Endothelial cell of umbilical vein (primary cell): ENCODE measurements around the gene GSDMA. TPM values are rescaled to one million over a fixed set of nuclear protein-coding genes. Genes with fewer than 3 reads are reported as not detected.
A peak's percentile ranks its signal among the peaks of the same experiment; 100 is the strongest.

Experiments used
- BruUV-seq: library from RNA; stranded (reverse); fragments of 400-500 nt; replicated peaks from 2 replicates; lab custom pipeline; 2021; lab: Mats Ljungman, UMichigan
- CTCF ChIA-PET: fragments of 300-600, 350-600 bp; sonication (Branson Sonifier 250); formaldehyde crosslinking; loops from one replicate; lab custom pipeline; 2021; ENCODE audit warnings: antibody characterized with exemption, inconsistent platforms; lab: Charles Lee
- POLR2A ChIA-PET: fragments of 300-600, 350-600 bp; sonication (Branson Sonifier 250); formaldehyde crosslinking; loops from one replicate; lab custom pipeline; 2021; ENCODE audit warnings: antibody characterized with exemption, inconsistent platforms; lab: Charles Lee
- DNase-seq: peaks from one replicate; pipeline ENCODE4 v3.0.0-alpha.2; 2011; ENCODE audit warnings: low read depth, low spot score
- FAIRE-seq: peaks from 2 replicates; lab custom pipeline; 2011; peaks lifted over from hg19 to GRCh38; lab: Jason Lieb, UNC
- H2AFZ ChIP-seq: 2 replicates; pipeline ENCODE4 v1.6.0; 2012; ENCODE audit warnings: low read depth, low read length, control low read depth, inconsistent platforms
- H3K27ac ChIP-seq: 2 replicates; pipeline ENCODE4 v1.5.1; 2011; ENCODE audit warnings: low read depth, mild to moderate bottlenecking, control low read depth, low read length, moderate library complexity; ENCODE audit not compliant: insufficient read depth
- H3K27me3 ChIP-seq, 2 experiments: 2 replicates each; pipeline versions ENCODE4 v1.6.0 to v1.6.1; 2011; ENCODE audit warnings: low read length in 2 of 2, mixed read lengths in 1 of 2; ENCODE audit not compliant: control insufficient read depth in 2 of 2, insufficient read depth in 2 of 2
- H3K36me3 ChIP-seq, 2 experiments: 2 replicates in 1 of 2; 3 replicates in 1 of 2; pipeline ENCODE4 v1.5.1; 2011; ENCODE audit warnings: low read length in 2 of 2, mild to moderate bottlenecking in 1 of 2, moderate library complexity in 1 of 2; ENCODE audit not compliant: control insufficient read depth in 2 of 2, insufficient read depth in 2 of 2; ENCODE audit errors: extremely low read depth in 1 of 2
- H3K4me1 ChIP-seq: 3 replicates; pipeline ENCODE4 v1.5.1; 2011; ENCODE audit warnings: mild to moderate bottlenecking, low read length; ENCODE audit not compliant: control insufficient read depth, insufficient read depth; ENCODE audit errors: extremely low read depth
- H3K4me2 ChIP-seq: 2 replicates; pipeline ENCODE4 v1.6.1; 2011; ENCODE audit warnings: low read length, control low read depth, mixed read lengths; ENCODE audit not compliant: insufficient read depth
- H3K4me3 ChIP-seq, 3 experiments: fragments of 200-600 bp in 1 of 3; sonication (generic), shearing (Covaris generic) in 1 of 3; replicated peaks in 1 of 3; 2 replicates each; pipeline ENCODE4 v1.5.1; 2011 to 2016; ENCODE audit warnings: control low read depth in 3 of 3, low read length in 3 of 3, mild to moderate bottlenecking in 2 of 3, inconsistent platforms in 1 of 3, low read depth in 1 of 3, moderate library complexity in 1 of 3; ENCODE audit not compliant: insufficient read depth in 1 of 3
- H3K79me2 ChIP-seq: 2 replicates; pipeline ENCODE4 v1.6.0; 2012; ENCODE audit warnings: low read length, inconsistent platforms; ENCODE audit not compliant: control insufficient read depth, insufficient read depth
- H3K9ac ChIP-seq: replicated peaks from 2 replicates; pipeline ENCODE3; 2011; ENCODE audit warnings: low read length, control low read depth; ENCODE audit not compliant: insufficient read depth; ENCODE audit errors: extremely low read depth
- H3K9me1 ChIP-seq: replicated peaks from 3 replicates; pipeline ENCODE4 v1.6.0; 2011; ENCODE audit warnings: mild to moderate bottlenecking, low read length; ENCODE audit not compliant: control insufficient read depth, insufficient read depth; ENCODE audit errors: extremely low read depth
- H3K9me3 ChIP-seq: replicated peaks from 2 replicates; pipeline ENCODE4 v1.5.1; 2012; ENCODE audit warnings: low read length, inconsistent platforms; ENCODE audit not compliant: control insufficient read depth, insufficient read depth
- H4K20me1 ChIP-seq: replicated peaks from 2 replicates; pipeline ENCODE3; 2011; ENCODE audit warnings: mild to moderate bottlenecking, low read length; ENCODE audit not compliant: control insufficient read depth, insufficient read depth; ENCODE audit errors: extremely low read depth
- CTCF ChIP-seq, 2 donors: IDR thresholded peaks; 1 replicate in 1 of 2; 2 replicates in 1 of 2; pipeline ENCODE4 v1.5.1; 2011; ENCODE audit warnings: low read length in 2 of 2, mild to moderate bottlenecking in 2 of 2, moderate library complexity in 2 of 2, control low read depth in 1 of 2, inconsistent platforms in 1 of 2, low read depth in 1 of 2; ENCODE audit not compliant: insufficient read depth in 1 of 2; ENCODE audit errors: extremely low read depth in 1 of 2
- EZH2 ChIP-seq: IDR thresholded peaks from 2 replicates; pipeline ENCODE4 v1.6.1; 2012; ENCODE audit warnings: borderline replicate concordance, low read depth, mild to moderate bottlenecking, moderate library complexity, low read length, inconsistent platforms; ENCODE audit not compliant: severe bottlenecking
- FOS ChIP-seq: IDR thresholded peaks from 2 replicates; pipeline ENCODE4 v1.6.1; 2011; ENCODE audit warnings: mild to moderate bottlenecking, low read length, moderate library complexity, borderline replicate concordance; ENCODE audit not compliant: insufficient read depth
- GATA2 ChIP-seq: IDR thresholded peaks from 2 replicates; pipeline ENCODE4 v1.7.0; 2011; ENCODE audit warnings: low read depth, mild to moderate bottlenecking, moderate library complexity, mixed read lengths, low read length; ENCODE audit not compliant: insufficient read length, insufficient read depth
- JUN ChIP-seq: IDR thresholded peaks from 2 replicates; pipeline ENCODE4 v1.6.1; 2011; ENCODE audit warnings: borderline replicate concordance, low read depth; ENCODE audit not compliant: insufficient read length, insufficient read depth
- MAX ChIP-seq: IDR thresholded peaks from 2 replicates; pipeline ENCODE4 v1.6.1; 2011; ENCODE audit not compliant: insufficient read depth, insufficient read length
- MYC ChIP-seq: IDR thresholded peaks from one replicate; pipeline ENCODE4 v1.6.1; 2011; ENCODE audit warnings: mild to moderate bottlenecking, low read depth, low read length
- POLR2A ChIP-seq: IDR thresholded peaks from 2 replicates; pipeline ENCODE4 v1.6.1; 2012; ENCODE audit warnings: low read depth, mild to moderate bottlenecking, control low read depth, low read length
- POLR2AphosphoS5 ChIP-seq: IDR thresholded peaks from 2 replicates; pipeline ENCODE4 v1.6.1; 2012; ENCODE audit warnings: low read depth, mild to moderate bottlenecking, control low read depth, low read length, moderate library complexity; ENCODE audit not compliant: insufficient read depth
- dilution Hi-C: fragments of 300-500 bp; cut with MboI; formaldehyde crosslinking; loops from one replicate; pipeline ENCODE4 v1.15.0; 2019; ENCODE audit warnings: low sequenced_read_pairs; ENCODE audit not compliant: extremely low pct_ligation_motif_present
- intact Hi-C: fragments of 100-400 bp; cut with micrococcal nuclease; formaldehyde crosslinking; loops from one replicate; pipeline ENCODE4 v1.10.0; 2022
- polyA plus RNA-seq, 4 experiments: library from polyadenylated mRNA; depleted of rRNA in 3 of 4; stranded (reverse) in 3 of 4; unstranded in 1 of 4; fragments of >200 nt; gene quantifications; 2 replicates each; pipeline versions ENCODE4 v1.2.1 to v1.2.3, GENCODE V29; 2011 to 2012; ENCODE audit warnings: missing spikeins in 1 of 4
- total RNA-seq: library from RNA; stranded (reverse); gene quantifications from 2 replicates; pipeline ENCODE4 v1.2.3, GENCODE V29; 2021

Gene GSDMA
- total and polyA plus RNA-seq, 2 donors (not counting 3 experiments of a cell fraction or from before 2014, with no cell fraction given) = not detected

- Histone ChIP-seq H3K27ac (no peak overlapping the region), H3K4me1 (peaks cover 3% of the 10 kb centered on the region), H3K9me1 (no peaks in the 10 kb centered on the region), H2AFZ (peak overlapping the region; percentile 97), H3K9me3 (no peaks in the 10 kb centered on the region), H3K36me3 (no peaks in the 10 kb centered on the region), H3K9ac (no peak overlapping the region), H3K4me2 (peak overlapping the region; percentile 49), H3K27me3 (peaks cover 0 to 3% of the 10 kb centered on the region in 2 experiments), H3K79me2 (no peaks in the 10 kb centered on the region), H4K20me1 (no peaks in the 10 kb centered on the region), H3K4me3 (peak overlapping the region in 2 of 3 experiments; percentile 20 to 23)
- FAIRE-seq (no peak), DNase-seq (no peak)
- dilution Hi-C loops (no loop called here), intact Hi-C loops (loop anchor here (1.0 to 10.0 kb wide), 2 partner anchors 23 to 327 kb away; partner anchors contain the start of gene PPP1R1B)
- ChIA-PET POLR2A (interaction anchor here (0.6 kb wide), 4 partner anchors 251 to 1500 kb away, joined by 3 to 5 read pairs (median 3); no protein-coding TSS in a partner anchor), CTCF (interaction anchor here (1.5 to 7.0 kb wide), 2 partner anchors 28 to 222 kb away, joined by 3 to 108 read pairs; partner anchors contain the start of genes MIEN1 and PSMD3)
- no peak for TF ChIP-seq POLR2AphosphoS5
- no peak for TF ChIP-seq MAX
- no peak for TF ChIP-seq CTCF (IDR thresholded peaks at IDR 0.05; ENCODE audit: extremely low read depth in 1 of 2, insufficient read depth in 1 of 2, low read depth in 1 of 2, low read length in 2 of 2)
- TF ChIP-seq MYC = no peak
- TF ChIP-seq EZH2 = no peak
- no peak for TF ChIP-seq GATA2
- TF ChIP-seq FOS = no peak
- TF ChIP-seq JUN = no peak
- TF ChIP-seq POLR2A = no peak
- BruUV-seq = no TSS peak
These were observed 10.7 kb upstream of the GSDMA start for GRCh38 chr17:39951924-39952679.
